GM12878 (cell line): ENCODE data around the gene SMARCA4. TPM values are rescaled to one million over a fixed set of nuclear protein-coding genes. Genes with fewer than 3 reads are reported as not detected.

Source experiments
- ATAC-seq: fragments of 200-7000 bp; cut with Tn5 transposase; 3 replicates; pipeline ENCODE4 v1.9.1; 2020; ENCODE audit warnings: mild to moderate bottlenecking, moderate library complexity
- BruUV-seq: library from RNA; stranded (reverse); fragments of 400-500 nt; replicated peaks from 2 replicates; lab custom pipeline; 2021; lab: Mats Ljungman, UMichigan
- CTCF ChIA-PET: fragments of 300-600 bp; sonication (Branson Sonifier 250); formaldehyde crosslinking; extraction: SDS; loops from one replicate; lab custom pipeline; 2021; ENCODE audit warnings: inconsistent platforms; lab: Yijun Ruan, JAX
- POLR2A ChIA-PET: fragments of 350-600 bp; formaldehyde crosslinking; extraction: SDS; loops from one replicate; lab custom pipeline; 2021; ENCODE audit warnings: inconsistent platforms; lab: Charles Lee
- RAD21 ChIA-PET: fragments of 300-600 bp; sonication (Branson Sonifier 250); formaldehyde crosslinking; loops from one replicate; lab custom pipeline; 2023; ENCODE audit warnings: antibody characterized with exemption; ENCODE audit not compliant: unreplicated experiment; lab: Charles Lee
- SMC1A ChIA-PET: fragments of 300-600 bp; sonication (Branson Sonifier 250); formaldehyde crosslinking; loops from one replicate; lab custom pipeline; 2023; ENCODE audit not compliant: unreplicated experiment, uncharacterized antibody; lab: Charles Lee
- DNase-seq: peaks from one replicate; pipeline ENCODE4 v3.0.0-alpha.2; 2011; ENCODE audit warnings: low read depth, low spot score
- FAIRE-seq: peaks from 3 replicates; lab custom pipeline; 2011; peaks lifted over from hg19 to GRCh38; lab: Jason Lieb, UNC
- H2AFZ ChIP-seq: 2 replicates; pipeline ENCODE4 v1.6.0; 2011; ENCODE audit warnings: low read depth, low read length, control low read depth; ENCODE audit not compliant: control insufficient read depth
- H3K27ac ChIP-seq: 2 replicates; pipeline ENCODE4 v1.5.1; 2011; ENCODE audit warnings: control low read depth; ENCODE audit not compliant: control insufficient read depth, insufficient read depth
- H3K27me3 ChIP-seq, 2 experiments: replicated peaks in 1 of 2; 2 replicates each; pipeline versions ENCODE4 v1.6.0 to v1.6.1; 2011; ENCODE audit warnings: low read length in 1 of 2; ENCODE audit not compliant: control insufficient read depth in 2 of 2, insufficient read depth in 2 of 2
- H3K36me3 ChIP-seq, 2 experiments: 2 replicates each; pipeline ENCODE4 v1.5.1; 2011; ENCODE audit warnings: low read length in 1 of 2; ENCODE audit not compliant: control insufficient read depth in 2 of 2, insufficient read depth in 2 of 2
- H3K4me1 ChIP-seq: 2 replicates; pipeline ENCODE4 v1.6.1; 2011; ENCODE audit warnings: mild to moderate bottlenecking, low read length, moderate library complexity, mixed read lengths; ENCODE audit not compliant: control insufficient read depth, insufficient read depth
- H3K4me2 ChIP-seq: 2 replicates; pipeline ENCODE4 v1.6.0; 2011; ENCODE audit warnings: control low read depth; ENCODE audit not compliant: control insufficient read depth, insufficient read depth
- H3K4me3 ChIP-seq: fragments of 200-600 bp; sonication (generic); 2 replicates; pipeline ENCODE4 v1.5.1; 2016
- H3K79me2 ChIP-seq: 2 replicates; pipeline ENCODE4 v1.6.0; 2011; ENCODE audit warnings: low read length; ENCODE audit not compliant: control insufficient read depth, insufficient read depth
- H3K9ac ChIP-seq: 2 replicates; pipeline ENCODE4 v1.8.0; 2011; ENCODE audit warnings: low read length, control low read depth, mixed read lengths; ENCODE audit not compliant: control insufficient read depth, insufficient read depth
- H3K9me3 ChIP-seq: replicated peaks from 3 replicates; pipeline ENCODE4 v1.5.1; 2011; ENCODE audit warnings: mild to moderate bottlenecking, low read length; ENCODE audit not compliant: control insufficient read depth, insufficient read depth
- H4K20me1 ChIP-seq: 2 replicates; pipeline ENCODE4 v1.6.0; 2011; ENCODE audit not compliant: control insufficient read depth, insufficient read depth
- BCL11A ChIP-seq: IDR thresholded peaks from 2 replicates; pipeline ENCODE4 v1.6.1; 2011; ENCODE audit warnings: low read depth, low read length
- BCL3 ChIP-seq: IDR thresholded peaks from 2 replicates; pipeline ENCODE4 v1.6.1; 2011; ENCODE audit warnings: borderline replicate concordance, low read depth, mild to moderate bottlenecking, moderate library complexity, low read length; ENCODE audit not compliant: insufficient read depth, poor library complexity, severe bottlenecking
- CBFB ChIP-seq: IDR thresholded peaks from 2 replicates; pipeline ENCODE4 v1.6.1; 2016; ENCODE audit warnings: antibody characterized with exemption, low read depth
- EED ChIP-seq: sonication (generic); IDR thresholded peaks from 2 replicates; pipeline ENCODE4 v1.6.1; 2016; ENCODE audit warnings: antibody characterized with exemption, low read depth
- JUNB ChIP-seq: IDR thresholded peaks from 2 replicates; pipeline ENCODE4 v1.6.1; 2016; ENCODE audit warnings: antibody characterized with exemption, mild to moderate bottlenecking
- NFIC ChIP-seq: IDR thresholded peaks from 2 replicates; pipeline ENCODE4 v1.6.1; 2012; ENCODE audit warnings: low read depth, mild to moderate bottlenecking, inconsistent platforms, low read length, moderate library complexity
- NRF1 ChIP-seq: conservative IDR thresholded peaks from 2 replicates; pipeline ENCODE4 v1.6.1; 2011; ENCODE audit warnings: mild to moderate bottlenecking, low read depth, low read length, improper control_type of control experiment
- PAX5 ChIP-seq: IDR thresholded peaks from 2 replicates; pipeline ENCODE4 v1.6.1; 2011; ENCODE audit warnings: low read depth, low read length, borderline replicate concordance
- PAX8 ChIP-seq: fragments of 450-650 bp; IDR thresholded peaks from 2 replicates; pipeline ENCODE4 v1.6.1; 2017; ENCODE audit warnings: mild to moderate bottlenecking, moderate library complexity
- RELA ChIP-seq: fragments of 450-650 bp; IDR thresholded peaks from 2 replicates; pipeline ENCODE4 v1.8.0; 2014; ENCODE audit warnings: borderline replicate concordance; ENCODE audit not compliant: partially characterized antibody
- RUNX3 ChIP-seq: IDR thresholded peaks from 2 replicates; pipeline ENCODE4 v1.6.1; 2012; ENCODE audit warnings: low read length, inconsistent platforms
- ZNF24 ChIP-seq: fragments of 450-650 bp; IDR thresholded peaks from 2 replicates; pipeline ENCODE4 v1.6.1; 2017; ENCODE audit warnings: antibody characterized with exemption, mild to moderate bottlenecking
- ZNF622 ChIP-seq: fragments of 450-650 bp; IDR thresholded peaks from 2 replicates; pipeline ENCODE4 v1.6.1; 2017; ENCODE audit warnings: mild to moderate bottlenecking, inconsistent platforms
- WGBS: methylation state at CpG from one replicate; pipeline ENCODE4 v1.1.6; 2016; ENCODE audit warnings: low lambda C conversion rate; ENCODE audit not compliant: insufficient replicate concordance, insufficient coverage; ENCODE audit errors: missing lambda C conversion rate; 5-methylcytosine and 5-hydroxymethylcytosine counted together
- in situ Hi-C: fragments of 300-500 bp; cut with MboI; formaldehyde crosslinking; loops from 9 replicates; pipeline ENCODE4 v1.14.3; 2018; ENCODE audit warnings: mixed read lengths
- intact Hi-C: fragments of 100-400 bp; cut with micrococcal nuclease; formaldehyde crosslinking; loops from one replicate; pipeline ENCODE4 v1.14.2; 2022; ENCODE audit not compliant: unreplicated experiment
- polyA plus RNA-seq, 11 experiments: library from polyadenylated mRNA; depleted of rRNA in 4 of 11; unstranded in 6 of 11; stranded (reverse) in 5 of 11; fragments of >200 nt; fragmentation: Nextera tagmentation in 4 of 11; fragmentation: Illumina TruSeq in 1 of 11; extraction: Ambion mirVana in 4 of 11; extraction: Trizol in 1 of 11; gene quantifications; 1 replicate in 1 of 11; 2 replicates in 10 of 11; pipeline versions ENCODE4 v1.2.1 to v1.2.3, GENCODE V29; 2011 to 2016; ENCODE audit warnings: inconsistent platforms in 2 of 11, missing spikeins in 2 of 11, low read depth in 1 of 11
- total RNA-seq, 4 experiments: library from RNA; depleted of rRNA in 3 of 4; stranded (reverse); fragments of >200 nt in 3 of 4; fragmentation: Illumina TruSeq in 1 of 4; extraction: Trizol in 1 of 4; gene quantifications; 2 replicates each; pipeline versions ENCODE4 v1.2.1 to v1.2.3, GENCODE V29; 2013 to 2021

The SMARCA4 gene
- total and polyA plus RNA-seq, 10 of the 15 experiments (the other 5 are each of a cell fraction or from before 2014, with no cell fraction given), result 22.4 to 175 (median 57.4) TPM

GRCh38 chr19:11045536-11045935 is 84.7 kb downstream of the SMARCA4 start:
- BruUV-seq, result no TSS peak
- ChIA-PET RAD21 (interaction anchor here (1.8 kb wide), 1 partner anchor 10 kb away, joined by 6 read pairs; no protein-coding TSS in a partner anchor), POLR2A (interaction anchor here (0.6 kb wide), 1 partner anchor 253 kb away, joined by 3 read pairs; no protein-coding TSS in a partner anchor), SMC1A (no interaction called here), CTCF (interaction anchor here (0.7 to 1.9 kb wide), 2 partner anchors 10 to 49 kb away, joined by 4 to 10 read pairs; no protein-coding TSS in a partner anchor)
- DNase-seq, result no peak
- H4K20me1 ChIP-seq, result no peaks in the 10 kb centered on the region
- TF ChIP-seq ZNF622 (no peak), ZNF24 (no peak), NRF1 (no peak), CBFB (no peak)
- peaks cover 17 to 21% of the 10 kb centered on the region in 2 experiments for H3K36me3 ChIP-seq
- in situ Hi-C loops (no loop called here), intact Hi-C loops (no loop called here)
- no peak for ATAC-seq
- H3K4me1 ChIP-seq, result peaks cover 52% of the 10 kb centered on the region
- no peak for FAIRE-seq
- H3K4me2 ChIP-seq, result peak overlapping the region; percentile 39
- no peak overlapping the region for H2AFZ ChIP-seq
- H3K9ac ChIP-seq, result no peak overlapping the region
- H3K9me3 ChIP-seq, result no peaks in the 10 kb centered on the region
- 100% methylated on average over 4 of the region's 4 CpGs for WGBS
- H3K27me3 ChIP-seq, result no peaks in the 10 kb centered on the region
- H3K27ac ChIP-seq, result peak overlapping the region; percentile 31; the same call in 1 of the 2 replicates
- H3K79me2 ChIP-seq, result no peaks in the 10 kb centered on the region; the same call in 1 of the 2 replicates
- H3K4me3 ChIP-seq, result no peak overlapping the region; the same call in 1 of the 2 replicates

- Histone ChIP-seq H3K4me3 (peak overlapping the region; percentile 28; the same call in 1 of the 2 replicates), H2AFZ (no peak overlapping the region), H3K9me3 (no peaks in the 10 kb centered on the region), H3K36me3 (peaks cover 11 to 15% of the 10 kb centered on the region in 2 experiments), H3K79me2 (no peaks in the 10 kb centered on the region; the same call in 1 of the 2 replicates), H4K20me1 (no peaks in the 10 kb centered on the region), H3K27me3 (no peaks in the 10 kb centered on the region), H3K4me2 (peak overlapping the region; percentile 39), H3K9ac (peak overlapping the region; percentile 11; the same call in 1 of the 2 replicates), H3K27ac (peak overlapping the region; percentile 63), H3K4me1 (peaks cover 54% of the 10 kb centered on the region)
- FAIRE-seq (peak; percentile 75), DNase-seq (peak; percentile 47), ATAC-seq (peak; percentile 66)
- ChIA-PET SMC1A (interaction anchor here (1.0 to 1.3 kb wide), 4 partner anchors 11 to 111 kb away, joined by 3 to 5 read pairs (median 4); no protein-coding TSS in a partner anchor), RAD21 (interaction anchor here (0.7 kb wide), 1 partner anchor 48 kb away, joined by 3 read pairs; no protein-coding TSS in a partner anchor), CTCF (interaction anchor here (0.6 to 2.7 kb wide), 3 partner anchors 11 to 106 kb away, joined by 4 to 15 read pairs (median 4); no protein-coding TSS in a partner anchor), POLR2A (interaction anchor here (0.6 to 0.8 kb wide), 5 partner anchors 41 to 444 kb away, joined by 3 to 6 read pairs (median 4); no protein-coding TSS in a partner anchor)
- intact Hi-C loops, result no loop called here
- in situ Hi-C loops, result no loop called here
- 42% methylated on average over 14 of the region's 14 CpGs for WGBS
- BruUV-seq, result no TSS peak
- no peak for TF ChIP-seq BCL3
- peak; percentile 70; the same call in 1 of the 2 replicates for TF ChIP-seq PAX5
- peak; percentile 69 for TF ChIP-seq RUNX3
- TF ChIP-seq NFIC, result 0 out of 2 replicates have a peak, but pooled peaks have one; percentile 18
- TF ChIP-seq RELA, result no peak
- no peak for TF ChIP-seq PAX8
- TF ChIP-seq BCL11A, result 0 out of 2 replicates have a peak, but pooled peaks have one; percentile 15
- peak; percentile 48; the same call in 1 of the 2 replicates for TF ChIP-seq EED
- TF ChIP-seq JUNB, result 0 out of 2 replicates have a peak, but pooled peaks have one; percentile 13
Measured at GRCh38 chr19:11046605-11047354, 86.0 kb downstream of the SMARCA4 start.
